DMS 273 (cell line): ENCODE data around the gene WASHC3.

Experiments used
- DNase-seq: peaks from one replicate; lab custom pipeline; 2025; ENCODE audit not compliant: unreplicated experiment; lab: John Stamatoyannopoulos, UW

The WASHC3 gene

GRCh38 chr12:101982307-101982706, 79.5 kb downstream of the WASHC3 start:
- no peak for DNase-seq

GRCh38 chr12:101981868-101982267, 79.9 kb downstream of the WASHC3 start:
- DNase-seq, result no peak

GRCh38 chr12:101968770-101969169, 93.0 kb downstream of the WASHC3 start:
- no peak for DNase-seq

GRCh38 chr12:101967506-101967905, 94.3 kb downstream of the WASHC3 start:
- no peak for DNase-seq

GRCh38 chr12:101966496-101966895, 95.3 kb downstream of the WASHC3 start:
- DNase-seq, result no peak

GRCh38 chr12:101963697-101964096, 98.1 kb downstream of the WASHC3 start:
- peak; percentile 71 for DNase-seq
